Activated T-cell treated with anti-CD3 and anti-CD28 coated beads, Interleukin-2, amount 50 U/mL, for 24 hours (primary cell): ENCODE data around the gene REXO1.

Experiments used
- DNase-seq: peaks from one replicate; pipeline ENCODE4 v3.0.0-alpha.2; 2020
- H3K27ac Mint-ChIP-seq: 2 replicates; pipeline ENCODE4 v1.8.0; 2020; ENCODE audit warnings: mild to moderate bottlenecking, mixed read lengths
- H3K27me3 Mint-ChIP-seq: 2 replicates; pipeline ENCODE4 v1.8.0; 2020; ENCODE audit warnings: mixed read lengths
- H3K36me3 Mint-ChIP-seq: 2 replicates; pipeline ENCODE4 v1.8.0; 2020; ENCODE audit warnings: low read depth, mixed read lengths
- H3K4me1 Mint-ChIP-seq: 2 replicates; pipeline ENCODE4 v1.8.0; 2020; ENCODE audit warnings: low read depth, mixed read lengths
- H3K4me3 Mint-ChIP-seq: 2 replicates; pipeline ENCODE4 v1.8.0; 2020; ENCODE audit warnings: mild to moderate bottlenecking, moderate library complexity, mixed read lengths
- H3K9me3 Mint-ChIP-seq: 2 replicates; pipeline ENCODE4 v1.8.0; 2020; ENCODE audit warnings: mixed read lengths

REXO1 gene

DNA sequence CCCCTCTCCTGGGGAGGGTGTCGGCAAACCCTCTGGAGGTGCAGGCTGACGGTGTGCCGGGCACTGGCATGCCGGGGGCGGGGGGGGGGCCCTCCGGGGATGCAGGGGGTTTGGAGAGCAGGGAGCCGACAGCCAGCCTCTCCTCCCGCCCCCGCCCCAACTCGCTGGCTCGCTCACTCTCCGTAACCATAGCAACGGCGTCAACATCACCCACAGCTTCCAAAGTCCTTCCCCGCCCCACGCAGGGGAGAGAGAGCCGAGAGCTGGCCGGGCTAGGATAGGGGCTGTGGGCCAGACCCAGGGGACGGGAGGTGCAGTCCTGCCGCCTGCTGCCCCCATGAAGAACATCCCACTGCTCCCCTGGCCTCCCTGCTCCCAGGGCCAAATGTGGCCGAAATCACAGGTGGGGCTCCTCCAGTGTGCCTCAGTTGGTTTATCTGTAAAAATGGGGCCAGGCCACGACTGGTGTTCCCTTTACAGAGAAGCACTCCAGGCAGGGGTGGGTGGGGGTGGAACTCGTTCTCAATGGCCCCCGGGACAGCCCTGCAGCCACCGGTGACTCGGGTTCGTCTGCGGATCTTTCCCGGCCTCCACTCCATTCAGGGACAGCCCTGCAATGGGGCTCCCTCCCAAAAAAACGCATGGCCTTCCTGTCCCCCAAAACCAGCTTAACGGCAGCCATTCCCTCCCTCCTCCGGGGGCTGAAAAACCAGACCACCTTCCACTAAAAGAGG, 11.9 kb upstream of the REXO1 start:
- peaks cover 15% of the 10 kb centered on the region for H3K36me3 Mint-ChIP-seq
- peak overlapping the region; percentile 96 for H3K27ac Mint-ChIP-seq
- H3K4me1 Mint-ChIP-seq: peaks cover 57% of the 10 kb centered on the region
- no peaks in the 10 kb centered on the region for H3K27me3 Mint-ChIP-seq
- no peak for DNase-seq
- H3K4me3 Mint-ChIP-seq: peak overlapping the region; percentile 95
- no peaks in the 10 kb centered on the region for H3K9me3 Mint-ChIP-seq

DNA sequence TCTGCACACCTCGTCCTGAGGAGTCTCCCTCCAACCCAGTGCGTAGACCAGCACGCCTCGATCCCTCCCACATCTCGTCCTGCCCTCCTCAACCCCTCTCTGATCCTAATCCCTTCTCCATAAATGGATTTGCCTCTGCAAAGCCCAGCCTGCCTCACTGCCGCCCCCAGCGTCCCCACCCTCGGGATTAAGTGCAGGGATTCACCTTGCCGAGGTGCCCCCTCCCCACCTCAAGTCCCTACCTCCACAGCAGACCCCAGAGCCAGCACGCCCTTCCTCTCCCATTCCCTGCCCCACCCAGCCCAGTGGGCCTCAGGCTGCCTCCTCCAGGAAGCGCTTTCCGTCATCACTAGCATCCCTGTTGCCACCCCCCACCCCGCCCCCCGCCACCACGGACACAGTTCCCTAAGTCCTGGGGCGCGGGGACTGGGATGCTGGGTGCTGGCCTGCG, 11.1 kb upstream of the REXO1 start:
- peaks cover 21% of the 10 kb centered on the region for H3K36me3 Mint-ChIP-seq
- H3K27ac Mint-ChIP-seq: peak overlapping the region; percentile 84
- H3K9me3 Mint-ChIP-seq: no peaks in the 10 kb centered on the region
- peaks cover 64% of the 10 kb centered on the region for H3K4me1 Mint-ChIP-seq
- H3K4me3 Mint-ChIP-seq: peak overlapping the region; percentile 46
- H3K27me3 Mint-ChIP-seq: no peaks in the 10 kb centered on the region
- DNase-seq: no peak

DNA sequence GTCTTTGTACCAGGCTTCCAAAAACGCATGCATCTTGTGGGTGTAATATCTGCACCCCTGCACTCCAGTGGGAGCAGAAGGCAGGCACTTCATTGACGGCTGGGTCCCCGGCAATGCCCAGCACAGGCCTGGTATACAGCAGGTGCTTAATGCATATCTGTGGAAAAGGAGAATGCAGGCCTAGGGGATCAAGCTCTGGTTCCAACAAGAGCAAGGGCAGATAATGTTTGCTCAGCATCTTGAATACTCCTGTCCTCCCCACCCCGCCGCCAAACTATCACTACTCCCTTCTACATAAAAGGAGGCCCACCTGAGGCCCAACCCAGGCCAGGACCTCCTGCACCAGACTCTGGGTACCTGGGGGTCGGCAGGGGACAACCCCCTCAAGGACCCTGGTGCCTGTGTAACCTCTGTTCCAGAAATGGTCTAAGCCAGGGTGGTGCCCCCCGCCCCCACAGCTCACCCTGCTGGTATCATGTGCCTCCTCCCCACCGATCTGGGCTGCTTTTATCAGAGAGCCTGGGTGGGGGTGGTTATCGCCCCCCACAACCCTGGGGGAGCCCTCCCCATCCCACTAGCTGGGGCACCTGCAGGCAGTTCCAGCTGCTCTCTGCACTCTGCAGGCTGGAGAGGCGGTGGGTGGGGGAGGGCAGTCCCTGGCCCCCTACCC, 10.3 kb upstream of the REXO1 start:
- no peaks in the 10 kb centered on the region for H3K27me3 Mint-ChIP-seq
- peaks cover 22% of the 10 kb centered on the region for H3K36me3 Mint-ChIP-seq
- DNase-seq: no peak
- H3K4me3 Mint-ChIP-seq: no peak overlapping the region
- peak overlapping the region; percentile 74 for H3K27ac Mint-ChIP-seq
- peaks cover 66% of the 10 kb centered on the region for H3K4me1 Mint-ChIP-seq
- H3K9me3 Mint-ChIP-seq: no peaks in the 10 kb centered on the region

DNA sequence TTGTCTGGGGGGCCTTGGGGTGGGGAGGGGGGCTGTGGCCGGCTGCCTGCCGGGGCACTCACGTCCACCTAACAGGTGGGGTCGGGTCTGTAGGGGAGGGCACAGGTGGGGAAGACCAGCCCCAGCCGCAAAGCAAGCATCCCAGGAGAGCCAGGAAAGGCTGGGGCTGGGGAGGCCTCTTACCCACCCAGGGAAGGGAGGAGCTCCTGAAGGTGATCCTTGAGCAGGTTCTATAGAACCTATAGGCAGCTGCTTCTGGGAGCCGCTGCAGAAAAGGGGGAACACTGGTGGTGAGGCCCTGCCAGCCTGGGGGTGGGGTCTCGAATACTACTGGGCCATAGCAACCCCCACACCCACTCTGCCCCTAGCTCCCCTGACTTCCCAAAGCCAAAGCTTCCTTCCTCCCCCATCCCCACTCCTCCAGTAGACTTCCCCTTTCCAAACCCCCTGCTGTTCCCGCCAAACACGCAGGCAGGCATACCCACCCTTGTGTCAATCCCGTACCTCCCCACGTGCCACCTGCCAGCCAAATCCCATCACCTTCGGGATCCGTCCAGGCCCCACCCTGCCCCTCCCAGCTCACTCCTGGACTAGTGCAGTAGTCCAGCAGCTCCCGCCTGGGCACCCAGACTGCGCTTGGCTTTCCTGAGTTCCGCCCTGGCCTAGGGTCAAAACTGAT, 9.5 kb upstream of the REXO1 start:
- H3K4me1 Mint-ChIP-seq: peaks cover 74% of the 10 kb centered on the region

DNA sequence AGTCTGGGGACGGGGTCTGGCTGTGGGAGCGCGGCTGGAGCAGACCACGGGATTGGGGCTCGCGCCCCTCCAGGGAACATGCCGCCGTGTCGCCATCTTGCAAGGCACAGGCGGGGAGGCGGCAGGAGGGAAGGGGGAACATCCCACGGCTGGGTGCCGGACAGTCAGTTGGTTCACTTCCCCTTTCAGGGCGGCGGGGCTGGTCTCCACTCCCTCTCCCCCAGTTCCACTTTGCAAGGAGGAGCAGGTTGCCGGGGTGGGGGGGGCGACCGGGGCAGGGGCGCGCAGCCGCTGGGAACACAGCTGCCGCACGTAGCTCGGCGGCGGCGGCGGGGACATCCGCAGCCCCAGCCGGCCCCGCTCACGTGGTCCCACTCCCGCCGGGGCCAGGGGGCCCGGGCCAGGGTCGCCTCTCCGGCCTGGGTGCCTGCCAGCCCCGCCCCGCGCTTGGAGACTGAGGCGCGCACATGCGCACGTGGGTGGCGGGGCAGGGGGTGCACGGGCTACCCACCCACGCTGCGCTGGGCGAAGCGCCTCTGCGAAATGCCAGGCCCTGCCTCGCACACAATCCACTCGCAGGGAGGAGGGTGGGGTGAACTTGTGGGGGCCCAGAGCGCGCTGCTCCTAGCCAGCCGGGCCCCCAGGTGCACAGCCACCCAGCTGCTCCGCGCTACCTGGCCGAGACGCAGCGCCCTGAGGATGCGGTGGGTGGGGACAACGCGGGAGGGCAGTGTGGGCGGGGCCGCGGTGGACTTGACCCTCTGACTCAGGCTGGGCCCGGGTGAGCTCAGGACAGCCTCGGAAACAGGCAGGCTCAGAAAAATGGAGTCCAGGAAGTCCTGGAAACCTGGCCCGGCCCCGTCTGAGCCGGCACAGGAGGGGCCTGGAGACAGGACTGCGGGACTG, 8.7 kb upstream of the REXO1 start:
- H3K27ac Mint-ChIP-seq: peak overlapping the region; percentile 91
- peak overlapping the region; percentile 78 for H3K4me3 Mint-ChIP-seq
- peaks cover 79% of the 10 kb centered on the region for H3K4me1 Mint-ChIP-seq
- H3K36me3 Mint-ChIP-seq: peaks cover 27% of the 10 kb centered on the region
- no peaks in the 10 kb centered on the region for H3K9me3 Mint-ChIP-seq
- no peaks in the 10 kb centered on the region for H3K27me3 Mint-ChIP-seq
- DNase-seq: peak; percentile 68

More for the DNA sequence above, 9.5 kb upstream of the REXO1 start:
- H3K27me3 Mint-ChIP-seq: no peaks in the 10 kb centered on the region
- no peaks in the 10 kb centered on the region for H3K9me3 Mint-ChIP-seq
- H3K36me3 Mint-ChIP-seq: peaks cover 28% of the 10 kb centered on the region
- H3K27ac Mint-ChIP-seq: peak overlapping the region; percentile 83
- DNase-seq: no peak
- peak overlapping the region; percentile 69 for H3K4me3 Mint-ChIP-seq

DNA sequence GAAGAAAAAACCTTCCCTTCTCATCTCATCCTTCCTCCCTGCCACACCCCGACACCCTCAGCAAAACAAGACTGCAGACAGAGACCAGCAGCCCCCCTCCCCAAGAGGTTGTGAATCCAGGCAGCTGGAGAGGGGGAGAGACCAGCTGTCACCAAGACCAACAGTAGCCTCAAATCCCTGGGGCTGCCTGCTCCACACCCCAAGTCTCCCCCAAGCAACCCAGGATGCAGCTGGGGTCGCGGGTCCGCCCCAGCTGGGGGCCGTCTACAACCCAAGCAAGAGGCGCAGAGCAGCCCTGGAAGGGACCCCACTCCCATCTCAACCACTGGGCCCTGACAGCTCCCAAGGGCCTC, 8.0 kb upstream of the REXO1 start:
- Mint-ChIP-seq H3K9me3 (no peaks in the 10 kb centered on the region), H3K4me3 (peak overlapping the region; percentile 78), H3K27me3 (no peaks in the 10 kb centered on the region), H3K4me1 (peaks cover 76% of the 10 kb centered on the region), H3K36me3 (peaks cover 22% of the 10 kb centered on the region), H3K27ac (peak overlapping the region; percentile 91)
- DNase-seq: no peak

DNA sequence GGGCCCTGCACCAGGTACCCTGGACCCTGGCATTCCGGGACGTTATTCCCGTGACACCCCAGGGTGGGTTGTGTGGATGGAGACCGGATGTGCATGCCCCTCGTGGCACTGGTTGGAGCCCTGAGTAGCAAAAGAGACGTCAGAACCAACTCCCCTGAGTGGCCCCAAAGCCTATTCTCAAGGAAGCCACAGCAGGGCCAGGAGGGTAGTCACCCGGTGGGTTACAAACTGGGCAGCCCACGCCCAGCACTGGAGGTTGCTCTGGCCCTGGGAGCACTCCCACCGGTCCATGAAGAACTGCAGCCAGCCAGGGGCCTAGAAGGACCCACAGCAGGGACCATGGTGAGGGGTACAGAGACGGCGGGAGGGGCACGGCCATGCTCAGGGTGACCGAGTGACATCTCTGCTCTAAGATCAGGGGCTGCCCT, 7.6 kb upstream of the REXO1 start:
- Mint-ChIP-seq H3K27ac (peak overlapping the region; percentile 91), H3K27me3 (no peaks in the 10 kb centered on the region), H3K9me3 (no peaks in the 10 kb centered on the region), H3K36me3 (peaks cover 25% of the 10 kb centered on the region), H3K4me3 (peak overlapping the region; percentile 78), H3K4me1 (peaks cover 76% of the 10 kb centered on the region)
- no peak for DNase-seq

DNA sequence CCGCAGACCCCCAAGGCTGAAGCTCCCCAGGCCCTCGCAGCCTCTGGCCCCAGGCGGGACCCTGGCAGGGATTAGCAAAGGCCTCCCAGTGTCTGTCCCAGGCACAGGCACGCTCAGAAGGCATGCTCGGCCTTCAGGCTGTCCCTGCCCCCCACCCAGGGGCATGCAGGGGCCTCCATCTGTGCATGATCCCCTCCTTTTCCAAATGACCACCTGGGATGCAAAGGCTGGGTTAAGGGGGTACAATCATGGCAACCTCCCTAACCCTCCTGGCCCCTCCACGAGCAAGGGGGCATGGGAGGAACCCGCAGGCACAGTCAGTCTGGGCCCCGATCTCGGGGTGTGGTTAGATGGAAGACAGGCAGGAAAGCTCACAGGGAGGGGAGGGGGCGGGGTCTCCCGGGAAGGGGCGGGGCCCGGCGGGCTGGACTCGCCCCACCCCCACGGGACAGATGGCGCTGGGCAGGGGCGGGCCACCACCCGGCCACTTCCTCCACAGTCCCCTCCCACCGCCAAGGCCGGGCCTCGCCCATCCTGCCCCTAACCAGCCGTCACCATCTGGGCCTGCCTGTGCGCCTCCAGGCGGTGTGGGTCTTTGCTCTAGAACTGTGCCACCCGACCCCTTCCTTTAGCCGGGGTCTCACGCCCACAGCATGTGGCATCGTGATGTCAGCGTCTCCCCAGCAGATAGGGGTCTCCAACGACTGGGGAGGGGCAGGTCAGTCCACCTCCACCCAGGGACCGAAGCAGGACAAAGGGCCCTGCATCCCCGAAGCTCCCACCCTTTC, 7.0 kb upstream of the REXO1 start:
- Mint-ChIP-seq H3K9me3 (no peaks in the 10 kb centered on the region), H3K36me3 (peaks cover 27% of the 10 kb centered on the region), H3K27me3 (no peaks in the 10 kb centered on the region), H3K27ac (peak overlapping the region; percentile 91), H3K4me3 (peak overlapping the region; percentile 78), H3K4me1 (peaks cover 73% of the 10 kb centered on the region)
- peak; percentile 83 for DNase-seq

DNA sequence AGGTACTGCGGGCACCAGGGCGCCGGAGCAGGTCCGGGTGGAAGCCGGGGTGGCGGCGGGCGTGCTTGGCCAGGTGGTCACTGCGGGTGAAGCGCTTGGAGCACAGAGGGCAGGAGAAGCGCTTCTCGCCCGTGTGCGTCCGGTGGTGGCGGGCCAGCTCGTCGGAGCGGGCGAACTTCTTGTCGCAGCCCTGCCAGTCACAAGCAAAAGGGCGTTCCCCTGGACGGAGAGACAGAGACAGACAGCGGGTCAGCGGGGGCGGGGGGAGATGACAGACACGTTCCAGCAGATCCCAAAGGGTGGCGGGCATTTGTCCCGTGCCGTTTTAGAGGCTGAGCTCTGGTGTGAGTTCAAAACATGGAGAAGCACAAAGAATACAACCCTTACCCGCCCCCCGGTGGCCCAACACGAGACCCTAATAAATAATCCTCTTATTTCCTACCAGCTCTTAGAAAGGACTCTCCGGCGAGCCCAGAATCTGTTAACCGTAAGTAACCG, 6.3 kb upstream of the REXO1 start:
- H3K4me1 Mint-ChIP-seq: peaks cover 73% of the 10 kb centered on the region
- no peak for DNase-seq
- H3K9me3 Mint-ChIP-seq: no peaks in the 10 kb centered on the region
- peaks cover 31% of the 10 kb centered on the region for H3K36me3 Mint-ChIP-seq
- peak overlapping the region; percentile 78 for H3K4me3 Mint-ChIP-seq
- H3K27ac Mint-ChIP-seq: peak overlapping the region; percentile 91
- no peaks in the 10 kb centered on the region for H3K27me3 Mint-ChIP-seq

DNA sequence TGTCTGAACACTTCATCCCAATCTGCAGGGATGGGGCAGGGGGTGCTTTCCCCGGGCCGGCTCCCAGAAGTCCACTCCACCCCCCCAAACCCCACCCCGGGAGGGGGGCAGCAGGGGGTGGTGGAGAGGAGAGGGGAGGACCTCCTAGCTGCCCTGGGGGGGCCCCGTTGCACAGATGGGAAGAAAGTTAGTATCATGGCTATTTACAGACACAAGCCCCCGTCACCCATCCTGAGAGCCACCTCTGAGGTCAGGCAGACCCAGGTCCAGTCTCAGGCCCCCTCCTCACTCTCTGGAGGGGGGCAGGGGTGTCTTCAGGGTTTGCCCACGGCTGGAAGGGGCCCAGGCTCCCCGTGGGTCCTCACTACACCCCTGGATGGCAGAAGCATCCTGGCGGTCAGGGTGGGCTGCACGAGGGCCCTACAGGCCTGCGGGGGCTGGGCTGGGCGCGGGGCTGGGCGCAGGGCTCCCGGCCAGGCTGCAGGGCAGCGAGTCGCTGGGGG, 5.8 kb upstream of the REXO1 start:
- Mint-ChIP-seq H3K9me3 (no peaks in the 10 kb centered on the region), H3K27ac (no peak overlapping the region), H3K27me3 (no peaks in the 10 kb centered on the region), H3K36me3 (peaks cover 29% of the 10 kb centered on the region), H3K4me1 (peaks cover 72% of the 10 kb centered on the region), H3K4me3 (no peak overlapping the region)
- DNase-seq: no peak

DNA sequence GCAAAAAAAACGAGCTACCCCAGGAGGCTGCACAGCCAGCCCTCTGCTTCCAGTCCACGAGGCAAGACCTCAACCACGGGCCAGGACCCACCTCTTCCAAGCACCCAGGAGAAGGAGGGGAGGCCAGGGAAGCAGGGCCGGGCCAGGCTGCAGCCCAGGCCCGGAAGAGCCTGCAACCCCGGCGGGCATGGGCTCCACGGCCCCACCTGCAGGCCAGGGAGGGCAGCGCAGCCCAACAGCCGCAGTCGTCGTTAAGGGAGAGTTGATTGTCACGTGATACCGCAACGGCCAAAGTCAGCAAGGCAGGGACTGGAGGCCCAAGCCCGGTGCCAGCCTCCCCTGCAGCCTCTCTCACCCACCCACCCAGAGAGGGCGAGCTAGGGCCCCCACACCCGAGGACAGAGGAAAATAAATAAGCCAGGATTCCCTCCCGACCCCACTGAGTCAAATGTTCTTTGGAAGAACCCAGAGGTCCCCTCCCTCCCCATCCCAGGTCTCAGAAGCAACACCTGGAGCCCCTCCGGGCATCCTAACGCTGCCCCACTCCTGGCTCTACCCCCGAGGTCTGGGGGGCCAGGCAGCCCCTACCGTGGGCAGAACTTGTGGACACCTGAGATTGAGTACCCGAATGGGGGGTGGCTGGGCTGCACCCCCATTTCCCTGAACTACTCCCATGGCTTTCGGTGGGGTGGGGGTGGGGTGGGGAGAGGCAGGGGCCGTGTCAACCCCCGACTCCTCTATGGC, 5.2 kb upstream of the REXO1 start:
- Mint-ChIP-seq H3K27me3 (no peaks in the 10 kb centered on the region), H3K4me1 (peaks cover 71% of the 10 kb centered on the region), H3K36me3 (peaks cover 29% of the 10 kb centered on the region)

DNA sequence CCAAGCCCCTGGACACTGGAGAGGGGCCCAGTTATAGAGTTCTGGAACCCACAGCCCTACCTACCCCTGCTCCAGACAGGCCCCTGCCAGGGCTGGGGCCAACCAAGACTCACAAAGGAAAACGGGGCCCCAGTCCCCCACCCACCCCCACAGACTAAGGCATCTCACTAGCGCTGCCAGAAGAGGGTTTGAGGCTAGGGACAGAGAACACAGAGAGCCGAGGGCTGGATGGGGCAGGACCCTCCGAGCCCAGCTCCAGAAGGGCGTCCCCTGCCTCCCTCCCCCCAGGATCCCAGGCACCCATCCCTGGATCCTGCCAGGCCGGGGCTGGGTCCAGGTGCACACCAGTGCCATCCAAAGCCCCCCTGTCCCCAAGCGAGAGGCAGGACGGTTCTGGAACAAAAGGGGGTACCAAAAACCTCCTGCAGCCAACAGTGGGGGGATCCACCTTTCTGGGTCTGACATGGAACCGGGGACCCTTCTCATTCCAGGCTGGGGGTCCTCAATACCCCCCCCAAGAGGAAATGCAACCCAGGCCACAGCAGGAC, 4.4 kb upstream of the REXO1 start:
- Mint-ChIP-seq H3K36me3 (peaks cover 31% of the 10 kb centered on the region), H3K27me3 (no peaks in the 10 kb centered on the region), H3K9me3 (no peaks in the 10 kb centered on the region), H3K4me3 (peak overlapping the region; percentile 38), H3K4me1 (peaks cover 64% of the 10 kb centered on the region), H3K27ac (peak overlapping the region; percentile 96)
- peak; percentile 40 for DNase-seq

More for the DNA sequence above, 5.2 kb upstream of the REXO1 start:
- Mint-ChIP-seq H3K27ac (peak overlapping the region; percentile 96), H3K9me3 (no peaks in the 10 kb centered on the region), H3K4me3 (peak overlapping the region; percentile 64)
- peak; percentile 88 for DNase-seq
